Muscle of arm (tissue), 12 donors: ENCODE data around the gene ADGRV1. TPM values are rescaled to one million over a fixed set of nuclear protein-coding genes. Genes with fewer than 3 reads are reported as not detected.

Source experiments
- DNase-seq: peaks from one replicate; pipeline ENCODE4 v3.0.0-alpha.2; 2013
- polyA plus RNA-seq, 12 donors: library from polyadenylated mRNA; unstranded; fragments of 120-200 nt; gene quantifications; one replicate each; pipeline ENCODE4 v1.2.1, GENCODE V29; 2013; ENCODE audit not compliant: insufficient read length in 12 of 12

ADGRV1 gene
- polyA plus RNA-seq, 12 donors: 0.84 to 4.3 (median 1.3) TPM; not detected in 2

DNA sequence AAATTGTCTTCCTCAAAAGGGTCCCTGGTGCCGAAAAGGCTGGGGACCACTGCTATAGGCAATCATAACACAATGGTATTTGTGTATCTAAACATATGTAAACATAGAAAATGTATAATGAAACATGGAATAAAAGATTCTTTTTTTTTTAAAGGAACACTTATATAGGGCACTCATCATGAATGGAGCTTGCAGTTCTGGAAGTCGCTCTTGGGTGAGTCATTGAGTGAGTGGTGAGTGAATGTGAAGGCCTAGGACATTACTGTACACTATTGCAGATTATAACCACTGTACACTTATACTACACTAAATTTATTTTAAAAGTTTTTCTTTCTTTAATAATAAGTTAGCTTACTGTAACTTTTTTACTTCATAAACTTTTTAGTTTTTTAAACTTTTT is 648.1 kb downstream of the ADGRV1 start:
- no peak for DNase-seq

DNA sequence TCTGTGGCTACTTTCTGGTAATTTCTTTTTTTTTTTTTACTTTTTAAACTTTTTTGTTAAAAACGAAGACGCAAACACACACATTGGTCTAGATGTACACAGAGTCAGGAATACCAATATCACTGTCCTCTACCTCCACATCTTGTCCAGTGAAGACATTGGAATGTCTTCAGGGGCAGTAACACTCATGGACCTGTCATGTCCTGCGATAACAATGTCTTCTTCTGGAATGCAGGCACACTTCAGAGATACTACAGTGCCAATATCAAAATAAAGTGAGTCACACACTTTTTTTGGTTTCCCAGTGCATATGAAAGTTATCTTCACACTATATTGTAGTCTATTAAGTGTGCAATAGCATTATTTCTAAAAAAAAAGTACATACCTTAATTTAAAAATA is 648.7 kb downstream of the ADGRV1 start:
- no peak for DNase-seq

GRCh38 chr5:91211997-91212713 is 653.6 kb downstream of the ADGRV1 start:
- DNase-seq: no peak

DNA sequence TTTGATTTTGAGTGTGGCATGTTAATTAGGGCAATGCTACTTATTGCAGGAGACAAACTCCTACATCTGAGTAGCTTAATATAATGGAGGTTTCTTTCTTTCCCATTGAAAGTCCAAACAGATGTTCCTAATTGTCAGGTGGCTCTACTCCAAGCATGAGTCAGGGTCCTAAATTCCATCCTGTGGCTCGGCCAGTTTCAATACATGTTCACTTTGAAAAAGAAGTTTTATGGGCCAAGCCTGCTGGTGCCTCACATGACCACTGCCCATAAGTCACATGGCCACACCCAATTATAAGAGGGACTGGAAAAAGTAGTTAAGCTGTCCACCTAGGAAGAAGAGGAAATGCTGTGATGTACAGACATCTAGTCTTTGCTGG is 654.1 kb downstream of the ADGRV1 start:
- peak; percentile 90 for DNase-seq

Other genes starting within 250 kb of the ADGRV1 start
- 10 to 100 TPM in 11 of 12 donors, not detected in 1; 23.6 to 59.7 (median 38.8) TPM for gene CETN3, start 149.0 kb upstream of the ADGRV1 start, polyA plus RNA-seq
- 1 to 10 TPM in 11 of 12 donors, not detected in 1; 5.1 to 9.2 (median 6.3) TPM for gene MBLAC2, start 84.0 kb upstream of the ADGRV1 start, polyA plus RNA-seq
- 1 to 10 TPM in 10 of 12 donors, not detected in 2; 1.6 to 6.3 (median 2.1) TPM for gene POLR3G, start 83.9 kb upstream of the ADGRV1 start, polyA plus RNA-seq
- gene LYSMD3, start 29.2 kb upstream of the ADGRV1 start, polyA plus RNA-seq: 10 to 100 TPM in 11 of 12 donors, not detected in 1; 16.2 to 25.7 (median 21.8) TPM